Measurements from ENCODE around the gene MSH2.

DNA sequence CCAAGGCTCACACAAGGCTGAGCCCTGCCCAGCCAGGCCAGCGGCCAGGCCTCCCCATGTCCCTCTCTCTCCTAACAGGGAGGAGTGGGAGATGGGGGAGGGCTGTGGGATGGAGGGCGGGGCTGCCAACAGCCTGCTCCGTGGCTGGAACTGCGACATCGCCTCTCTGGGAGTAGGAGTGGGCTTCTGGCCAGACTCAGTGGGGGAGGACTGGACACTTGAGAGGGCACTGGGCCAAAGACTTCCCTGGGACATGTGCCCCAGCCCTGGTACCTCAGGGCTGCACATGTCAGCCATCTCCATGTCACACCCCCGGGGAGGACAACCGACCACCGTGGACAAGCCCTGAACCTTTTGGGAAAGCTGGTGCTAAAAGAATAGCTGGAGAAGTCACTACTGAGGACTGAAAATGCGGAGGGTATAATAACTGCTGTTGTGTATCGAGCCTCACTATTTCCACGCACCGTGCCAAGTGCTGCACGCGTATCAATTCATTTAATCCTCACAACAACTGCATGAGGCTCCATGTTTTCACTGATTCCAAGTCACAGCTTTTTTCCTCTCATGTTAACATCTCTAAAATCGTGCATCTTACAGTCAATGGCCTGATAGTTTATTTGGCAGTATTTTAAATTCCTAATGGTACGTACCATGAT lies 127.3 kb downstream of the MSH2 start:
- TF ChIP-seq SUZ12 (IDR thresholded peaks at IDR 0.05; ENCODE audit: extremely low read depth, insufficient read depth, insufficient read length) (no peak), YY1 (IDR thresholded peaks at IDR 0.05; ENCODE audit: insufficient read depth, insufficient read length) (no peak)

Data from NT2/D1 (cell line).